Hepatocyte (in vitro differentiated cells): ENCODE measurements around the gene ANAPC1.

Experiments
- CTCF ChIP-seq: fragments of 200-600 bp; sonication (generic); IDR thresholded peaks from 2 replicates; pipeline ENCODE4 v1.5.1; 2016; ENCODE audit warnings: antibody characterized with exemption, mild to moderate bottlenecking; ENCODE audit not compliant: poor library complexity
- EZH2 ChIP-seq: fragments of 200-600 bp; sonication (generic); IDR thresholded peaks from 2 replicates; pipeline ENCODE4 v1.6.1; 2016; ENCODE audit warnings: antibody characterized with exemption, mild to moderate bottlenecking, borderline replicate concordance
- EZH2phosphoT487 ChIP-seq: fragments of 200-600 bp; sonication (generic); IDR thresholded peaks from one replicate; pipeline ENCODE4 v1.6.1; 2018; ENCODE audit warnings: antibody characterized with exemption, mild to moderate bottlenecking, low read depth, moderate library complexity; ENCODE audit not compliant: unreplicated experiment, severe bottlenecking

DNA sequence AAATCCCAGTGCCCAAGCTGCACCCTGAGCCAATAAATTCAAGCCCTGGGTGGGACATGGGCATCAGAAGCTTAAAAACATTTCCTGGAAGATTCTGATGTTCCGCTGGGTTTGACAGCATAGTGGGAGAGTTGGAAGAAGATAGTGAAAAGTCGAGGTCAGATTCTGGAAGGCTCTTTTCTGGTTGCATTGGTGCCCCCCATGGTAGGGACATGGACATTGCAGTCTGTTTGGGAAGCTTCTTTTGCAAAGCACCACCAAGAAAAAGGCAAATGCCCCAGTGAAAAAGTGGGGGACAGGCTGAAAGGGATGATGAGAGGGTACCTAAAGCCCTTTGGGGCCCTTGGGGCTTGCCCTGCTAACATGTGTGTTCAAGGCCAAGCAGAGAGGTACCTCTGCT lies 35.4 kb upstream of the ANAPC1 start:
- TF ChIP-seq CTCF = peak; percentile 6
- TF ChIP-seq EZH2phosphoT487 = no peak
- TF ChIP-seq EZH2 = no peak
